SU-DHL-6 (cell line): ENCODE data around the gene RP9.

ENCODE experiments used
- CTCF ChIP-seq: fragments of 200-600 bp; sonication (generic); IDR thresholded peaks from one replicate; pipeline ENCODE4 v1.5.1; 2017; ENCODE audit warnings: antibody characterized with exemption, mild to moderate bottlenecking, low read length, moderate library complexity; ENCODE audit not compliant: insufficient read depth, poor library complexity, severe bottlenecking
- EZH2phosphoT487 ChIP-seq: fragments of 200-600 bp; sonication (generic), shearing (Covaris generic); conservative IDR thresholded peaks from 2 replicates; pipeline ENCODE4 v1.6.1; 2018; ENCODE audit warnings: mild to moderate bottlenecking, antibody characterized with exemption, low read length, moderate library complexity, mixed read lengths

GRCh38 chr7:33053721-33054120 is 55.5 kb downstream of the RP9 start:
- TF ChIP-seq EZH2phosphoT487 (no peak), CTCF (no peak)
